OCI-LY7 (cell line): ENCODE data around the gene DCAF5. TPM values are rescaled to one million over a fixed set of nuclear protein-coding genes. Genes with fewer than 3 reads are reported as not detected.

Source experiments
- BruUV-seq: library from RNA; stranded (reverse); fragments of 400-500 nt; replicated peaks from 2 replicates; lab custom pipeline; 2021; lab: Mats Ljungman, UMichigan
- CTCF ChIA-PET: fragments of 300-600 bp; sonication (Branson Sonifier 250); formaldehyde crosslinking; loops from one replicate; lab custom pipeline; 2022; ENCODE audit warnings: antibody characterized with exemption; ENCODE audit not compliant: unreplicated experiment; lab: Charles Lee
- POLR2A ChIA-PET: fragments of 300-600 bp; sonication (Branson Sonifier 250); formaldehyde crosslinking; loops from one replicate; lab custom pipeline; 2022; ENCODE audit warnings: antibody characterized with exemption; lab: Charles Lee
- DNase-seq: peaks from one replicate; pipeline ENCODE4 v3.0.0-alpha.2; 2015; ENCODE audit warnings: low spot score
- H2AFZ ChIP-seq: fragments of 200-600 bp; sonication (generic), shearing (Covaris generic); 2 replicates; pipeline ENCODE4 v1.6.1; 2014; ENCODE audit warnings: mild to moderate bottlenecking, antibody characterized with exemption, low read length, moderate library complexity
- H3K27ac ChIP-seq: fragments of 200-600 bp; sonication (generic); 2 replicates; pipeline ENCODE4 v1.5.1; 2014; ENCODE audit warnings: mixed run types, low read depth, mild to moderate bottlenecking, moderate library complexity, low read length, inconsistent platforms; ENCODE audit not compliant: poor library complexity, severe bottlenecking
- H3K36me3 ChIP-seq: fragments of 200-600 bp; sonication (generic); 2 replicates; pipeline ENCODE4 v1.6.1; 2014; ENCODE audit warnings: mild to moderate bottlenecking, antibody characterized with exemption, low read length, moderate library complexity, mixed read lengths; ENCODE audit not compliant: insufficient read depth
- H3K4me1 ChIP-seq: fragments of 200-600 bp; sonication (generic); 2 replicates; pipeline ENCODE4 v1.5.1; 2014; ENCODE audit warnings: mild to moderate bottlenecking, low read length; ENCODE audit not compliant: insufficient read depth, poor library complexity, severe bottlenecking
- H3K4me2 ChIP-seq: fragments of 200-600 bp; sonication (generic); 2 replicates; pipeline ENCODE4 v1.6.1; 2014; ENCODE audit warnings: mild to moderate bottlenecking, low read length
- H3K4me3 ChIP-seq: fragments of 200-600 bp; sonication (generic); 2 replicates; pipeline ENCODE4 v1.5.1; 2014; ENCODE audit warnings: mild to moderate bottlenecking, low read depth, low read length; ENCODE audit not compliant: poor library complexity, severe bottlenecking
- H3K79me2 ChIP-seq: fragments of 200-600 bp; sonication (generic); 2 replicates; pipeline ENCODE4 v1.6.1; 2016; ENCODE audit warnings: low read depth, mild to moderate bottlenecking, low read length, moderate library complexity, mixed read lengths; ENCODE audit not compliant: insufficient read depth
- H3K9me2 ChIP-seq: fragments of 200-600 bp; sonication (generic); 2 replicates; pipeline ENCODE4 v1.6.1; 2016; ENCODE audit warnings: mild to moderate bottlenecking, low read length, mixed read lengths; ENCODE audit not compliant: insufficient read depth
- H3K9me3 ChIP-seq: fragments of 200-600 bp; sonication (generic); 2 replicates; pipeline ENCODE4 v1.6.1; 2014; ENCODE audit warnings: mild to moderate bottlenecking, mixed run types, low read length, mixed read lengths
- H4K20me1 ChIP-seq: fragments of 200-600 bp; sonication (generic); 2 replicates; pipeline ENCODE4 v1.6.1; 2014; ENCODE audit warnings: mild to moderate bottlenecking, antibody characterized with exemption, low read length, moderate library complexity, mixed read lengths; ENCODE audit not compliant: insufficient read depth
- EZH2phosphoT487 ChIP-seq: fragments of 200-600 bp; sonication (generic); IDR thresholded peaks from 2 replicates; pipeline ENCODE4 v1.6.1; 2018; ENCODE audit warnings: low read depth, borderline replicate concordance, mild to moderate bottlenecking, mixed run types, antibody characterized with exemption, low read length, moderate library complexity, mixed read lengths
- intact Hi-C: fragments of 100-400 bp; cut with micrococcal nuclease; formaldehyde crosslinking; loops from one replicate; pipeline ENCODE4 v1.10.0; 2022; ENCODE audit not compliant: unreplicated experiment
- total RNA-seq, 2 experiments: library from RNA; depleted of rRNA in 1 of 2; stranded (reverse); fragments of >200 nt in 1 of 2; shearing (Covaris generic) in 1 of 2; gene quantifications; 2 replicates each; pipeline ENCODE4 v1.2.3, GENCODE V29; 2014 to 2022
- TF ChIP-seq, protein P1 (sequence below): fragments of 200-600 bp; sonication (generic); conservative IDR thresholded peaks from 2 replicates; pipeline ENCODE4 v1.5.1; 2014; ENCODE audit warnings: mild to moderate bottlenecking, antibody characterized with exemption, low read length, moderate library complexity, mixed read lengths

DCAF5 gene
- total RNA-seq, 2 experiments from 2014 or later: 23.1 to 46.0 TPM

- TF ChIP-seq, protein P1, sequence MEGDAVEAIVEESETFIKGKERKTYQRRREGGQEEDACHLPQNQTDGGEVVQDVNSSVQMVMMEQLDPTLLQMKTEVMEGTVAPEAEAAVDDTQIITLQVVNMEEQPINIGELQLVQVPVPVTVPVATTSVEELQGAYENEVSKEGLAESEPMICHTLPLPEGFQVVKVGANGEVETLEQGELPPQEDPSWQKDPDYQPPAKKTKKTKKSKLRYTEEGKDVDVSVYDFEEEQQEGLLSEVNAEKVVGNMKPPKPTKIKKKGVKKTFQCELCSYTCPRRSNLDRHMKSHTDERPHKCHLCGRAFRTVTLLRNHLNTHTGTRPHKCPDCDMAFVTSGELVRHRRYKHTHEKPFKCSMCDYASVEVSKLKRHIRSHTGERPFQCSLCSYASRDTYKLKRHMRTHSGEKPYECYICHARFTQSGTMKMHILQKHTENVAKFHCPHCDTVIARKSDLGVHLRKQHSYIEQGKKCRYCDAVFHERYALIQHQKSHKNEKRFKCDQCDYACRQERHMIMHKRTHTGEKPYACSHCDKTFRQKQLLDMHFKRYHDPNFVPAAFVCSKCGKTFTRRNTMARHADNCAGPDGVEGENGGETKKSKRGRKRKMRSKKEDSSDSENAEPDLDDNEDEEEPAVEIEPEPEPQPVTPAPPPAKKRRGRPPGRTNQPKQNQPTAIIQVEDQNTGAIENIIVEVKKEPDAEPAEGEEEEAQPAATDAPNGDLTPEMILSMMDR: peak; percentile 82
- no peak for TF ChIP-seq EZH2phosphoT487
- intact Hi-C loops: loop anchor here (5.0 kb wide), 1 partner anchor 178 kb away; no protein-coding TSS in a partner anchor
- BruUV-seq: no TSS peak
- DNase-seq: peak; percentile 33
- H3K4me2 ChIP-seq: no peak overlapping the region
- ChIA-PET POLR2A (no interaction called here), CTCF (no interaction called here)
- H3K9me2 ChIP-seq: no peaks in the 10 kb centered on the region
- no peak overlapping the region for H3K27ac ChIP-seq
- no peaks in the 10 kb centered on the region for H3K79me2 ChIP-seq
- no peaks in the 10 kb centered on the region for H4K20me1 ChIP-seq
- H3K36me3 ChIP-seq: peaks cover 65% of the 10 kb centered on the region
- no peaks in the 10 kb centered on the region for H3K9me3 ChIP-seq
- no peaks in the 10 kb centered on the region for H3K4me1 ChIP-seq
- H2AFZ ChIP-seq: no peak overlapping the region
- no peak overlapping the region for H3K4me3 ChIP-seq
Measured at GRCh38 chr14:69090187-69090789, 62.6 kb downstream of the DCAF5 start.

- TF ChIP-seq, protein P1: no peak
- no peak for TF ChIP-seq EZH2phosphoT487
- H3K4me3 ChIP-seq: no peak overlapping the region
- H3K36me3 ChIP-seq: peaks cover 77% of the 10 kb centered on the region
- no peaks in the 10 kb centered on the region for H3K4me1 ChIP-seq
- H3K79me2 ChIP-seq: no peaks in the 10 kb centered on the region
- no TSS peak for BruUV-seq
- DNase-seq: no peak
- H3K9me3 ChIP-seq: no peaks in the 10 kb centered on the region
- no peaks in the 10 kb centered on the region for H3K9me2 ChIP-seq
- ChIA-PET POLR2A (no interaction called here), CTCF (no interaction called here)
- no peaks in the 10 kb centered on the region for H4K20me1 ChIP-seq
- intact Hi-C loops: no loop called here
- H3K27ac ChIP-seq: no peak overlapping the region
- no peak overlapping the region for H3K4me2 ChIP-seq
- no peak overlapping the region for H2AFZ ChIP-seq
Measured at GRCh38 chr14:69089046-69089445, 63.9 kb downstream of the DCAF5 start.

DNA sequence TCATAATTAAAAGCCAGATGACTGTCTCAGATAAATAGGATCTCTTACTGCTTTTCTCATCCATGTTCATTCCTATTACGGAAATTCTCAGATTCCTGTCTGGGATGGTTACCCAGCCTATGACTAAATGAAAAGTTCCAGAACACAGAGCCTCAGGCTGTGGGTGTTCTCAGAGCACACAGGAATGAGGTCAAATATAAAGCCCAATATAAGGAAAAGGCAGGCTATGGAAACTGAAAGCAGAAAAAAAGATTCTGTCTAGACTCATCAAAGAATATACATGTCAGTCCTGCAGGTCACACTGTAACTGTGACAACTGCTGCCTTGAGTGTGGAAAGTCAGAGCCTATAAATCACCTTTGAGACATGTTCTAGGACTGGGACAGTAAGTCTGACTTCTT lies 64.3 kb downstream of the DCAF5 start:
- no peak overlapping the region for H3K4me2 ChIP-seq
- TF ChIP-seq EZH2phosphoT487: no peak
- TF ChIP-seq, protein P1: no peak
- no peaks in the 10 kb centered on the region for H3K4me1 ChIP-seq
- H3K4me3 ChIP-seq: no peak overlapping the region
- no peaks in the 10 kb centered on the region for H3K9me3 ChIP-seq
- intact Hi-C loops: no loop called here
- ChIA-PET CTCF (no interaction called here), POLR2A (interaction anchor here (1.0 kb wide), 1 partner anchor 16 kb away, joined by 3 read pairs; no protein-coding TSS in a partner anchor)
- H3K9me2 ChIP-seq: no peaks in the 10 kb centered on the region
- no peak overlapping the region for H2AFZ ChIP-seq
- H3K36me3 ChIP-seq: peaks cover 78% of the 10 kb centered on the region
- H3K79me2 ChIP-seq: no peaks in the 10 kb centered on the region
- H4K20me1 ChIP-seq: no peaks in the 10 kb centered on the region
- H3K27ac ChIP-seq: no peak overlapping the region
- DNase-seq: no peak
- BruUV-seq: no TSS peak
